Stimulated activated CD4-positive, alpha-beta T cell treated with anti-CD3 and anti-CD28 coated beads, Interleukin-15, amount 100 ng/mL, for 48 hours (primary cell): ENCODE results near the gene FGD2.

Source experiments
- DNase-seq, 2 donors: peaks; one replicate each; pipeline ENCODE4 v3.0.0-alpha.2; 2020; ENCODE audit warnings: low read depth in 2 of 2

FGD2 gene

GRCh38 chr6:37018198-37019064 is 13.0 kb downstream of the FGD2 start:
- DNase-seq = peak; percentile 89

GRCh38 chr6:37019065-37019450 is 13.6 kb downstream of the FGD2 start:
- DNase-seq = no peak

GRCh38 chr6:37020381-37020780 is 14.9 kb downstream of the FGD2 start:
- no peak for DNase-seq

- DNase-seq = no peak
Measured at GRCh38 chr6:37020812-37021211, 15.4 kb downstream of the FGD2 start.

GRCh38 chr6:37021356-37022129 is 16.1 kb downstream of the FGD2 start:
- peak in 1 of 2 donors; percentile 68 for DNase-seq

GRCh38 chr6:37022135-37022863 is 16.8 kb downstream of the FGD2 start:
- no peak for DNase-seq

- peak; percentile 45 to 50 for DNase-seq
Measured at GRCh38 chr6:37024656-37025337, 19.3 kb downstream of the FGD2 start.

- no peak for DNase-seq
Measured at GRCh38 chr6:37025621-37026466, 20.4 kb downstream of the FGD2 start.

GRCh38 chr6:37027036-37027720 is 21.7 kb downstream of the FGD2 start:
- no peak for DNase-seq

GRCh38 chr6:37027811-37028469 is 22.5 kb downstream of the FGD2 start:
- DNase-seq = no peak

- no peak for DNase-seq
Measured at GRCh38 chr6:37029249-37029971, 24.0 kb downstream of the FGD2 start.

GRCh38 chr6:37030599-37030998 is 25.1 kb downstream of the FGD2 start:
- DNase-seq = no peak

- no peak for DNase-seq
Measured at GRCh38 chr6:37032239-37032638, 26.8 kb downstream of the FGD2 start.

- DNase-seq = peak in 1 of 2 donors; percentile 46
Measured at GRCh38 chr6:37033255-37033654, 27.8 kb downstream of the FGD2 start.

- DNase-seq = no peak
Measured at GRCh38 chr6:37033819-37034795, 28.7 kb downstream of the FGD2 start.

- no peak for DNase-seq
Measured at GRCh38 chr6:37036146-37036545, 30.7 kb downstream of the FGD2 start.

GRCh38 chr6:37038292-37039198 is 33.1 kb downstream of the FGD2 start:
- DNase-seq = no peak
